ENCODE measurements around the gene SEMA7A.

SEMA7A gene

DNA sequence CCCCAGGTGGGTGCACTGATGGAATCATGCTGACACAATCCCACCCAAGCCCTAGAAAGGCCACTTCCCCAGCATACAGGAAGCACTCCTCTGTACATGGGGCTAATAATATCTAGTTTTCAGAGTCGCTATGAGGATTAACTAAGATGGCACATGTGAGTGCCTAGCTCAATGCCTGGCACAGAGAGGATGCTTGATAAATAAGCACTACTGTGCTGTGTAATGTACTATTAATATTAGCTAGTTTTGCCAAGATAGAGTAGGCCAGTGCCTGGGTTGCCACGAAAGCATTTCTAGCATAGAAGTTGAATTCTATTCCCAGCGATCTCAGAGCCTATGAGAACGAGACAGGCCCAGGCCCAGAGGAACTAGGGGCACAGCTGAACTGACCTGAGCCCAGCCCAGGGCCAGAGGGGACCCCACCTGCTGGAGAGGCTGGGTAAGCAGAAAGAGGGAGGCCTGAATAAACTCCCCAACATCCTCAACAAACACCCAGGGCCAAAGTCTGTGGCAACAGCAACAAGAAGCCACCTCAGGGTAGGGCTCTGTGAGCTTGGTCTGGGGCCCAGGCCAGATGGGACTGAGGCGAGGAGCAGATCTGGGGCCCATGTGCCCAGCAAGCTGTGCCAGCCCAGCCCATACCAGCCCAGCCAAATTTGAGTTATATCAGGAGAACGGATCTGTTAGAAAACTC is 7.6 kb upstream of the SEMA7A start:
- Mint-ChIP-seq H3K4me3 (no peak overlapping the region), H3K9me3 (no peaks in the 10 kb centered on the region), H3K4me1 (peaks cover 36% of the 10 kb centered on the region), H3K27me3 (no peaks in the 10 kb centered on the region), H3K27ac (no peak overlapping the region)
- DNase-seq, result no peak
- no peak for ATAC-seq

DNA sequence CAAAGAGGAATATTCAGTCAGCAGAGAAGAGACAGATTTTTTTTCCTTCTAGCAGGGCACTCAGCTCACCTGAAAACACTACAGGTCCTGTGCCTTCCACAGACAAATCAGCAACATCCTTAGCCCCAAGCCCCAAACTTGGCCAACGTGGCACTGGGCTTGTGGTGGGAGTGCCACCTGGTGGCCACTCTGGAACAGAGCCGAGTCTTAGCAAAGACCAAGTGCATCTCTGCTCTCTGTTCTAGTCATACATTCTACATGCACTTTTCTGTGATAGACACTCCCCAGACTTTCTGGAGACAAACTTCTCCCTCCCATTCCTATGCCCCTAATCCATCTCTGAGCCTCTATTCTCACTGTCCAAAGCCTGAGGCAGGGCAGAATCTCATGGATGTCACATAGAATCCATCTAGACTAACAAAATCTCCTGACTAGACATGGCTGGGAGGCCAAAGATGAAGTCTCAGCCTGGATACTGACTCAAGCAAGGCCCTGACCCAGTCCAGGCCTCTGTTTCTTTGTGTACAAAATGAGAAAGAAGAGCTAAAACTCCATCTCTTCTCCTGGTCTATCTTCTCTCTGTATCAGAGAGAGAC is 5.1 kb upstream of the SEMA7A start:
- peak; percentile 78 for ATAC-seq
- Mint-ChIP-seq H3K4me3 (no peak overlapping the region), H3K9me3 (no peaks in the 10 kb centered on the region), H3K4me1 (peaks cover 62% of the 10 kb centered on the region), H3K27me3 (no peaks in the 10 kb centered on the region), H3K27ac (no peak overlapping the region)
- peak; percentile 76 to 82 for DNase-seq

DNA sequence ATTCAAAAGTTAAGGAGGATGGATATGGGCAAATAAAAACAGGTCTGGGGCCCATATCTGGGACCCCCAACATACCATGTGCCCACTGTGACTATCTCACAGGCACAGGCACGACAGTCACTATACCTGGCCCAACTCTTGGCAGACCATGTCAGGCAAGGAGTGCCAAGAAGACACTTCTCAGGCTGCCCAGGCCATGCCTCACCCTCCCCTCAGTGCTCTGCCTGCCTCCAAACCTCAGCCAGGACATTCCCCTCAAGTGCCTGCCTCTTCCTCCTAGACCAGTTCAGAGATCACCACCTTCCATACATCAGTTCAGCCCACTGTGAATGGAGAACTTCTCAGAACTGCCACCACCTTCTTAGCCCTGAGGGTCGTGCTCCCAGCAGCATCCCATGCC is 4.4 kb upstream of the SEMA7A start:
- Mint-ChIP-seq H3K27me3 (no peaks in the 10 kb centered on the region), H3K27ac (no peak overlapping the region), H3K4me3 (no peak overlapping the region), H3K4me1 (peaks cover 62% of the 10 kb centered on the region), H3K9me3 (no peaks in the 10 kb centered on the region)
- ATAC-seq (no peak), DNase-seq (no peak)

DNA sequence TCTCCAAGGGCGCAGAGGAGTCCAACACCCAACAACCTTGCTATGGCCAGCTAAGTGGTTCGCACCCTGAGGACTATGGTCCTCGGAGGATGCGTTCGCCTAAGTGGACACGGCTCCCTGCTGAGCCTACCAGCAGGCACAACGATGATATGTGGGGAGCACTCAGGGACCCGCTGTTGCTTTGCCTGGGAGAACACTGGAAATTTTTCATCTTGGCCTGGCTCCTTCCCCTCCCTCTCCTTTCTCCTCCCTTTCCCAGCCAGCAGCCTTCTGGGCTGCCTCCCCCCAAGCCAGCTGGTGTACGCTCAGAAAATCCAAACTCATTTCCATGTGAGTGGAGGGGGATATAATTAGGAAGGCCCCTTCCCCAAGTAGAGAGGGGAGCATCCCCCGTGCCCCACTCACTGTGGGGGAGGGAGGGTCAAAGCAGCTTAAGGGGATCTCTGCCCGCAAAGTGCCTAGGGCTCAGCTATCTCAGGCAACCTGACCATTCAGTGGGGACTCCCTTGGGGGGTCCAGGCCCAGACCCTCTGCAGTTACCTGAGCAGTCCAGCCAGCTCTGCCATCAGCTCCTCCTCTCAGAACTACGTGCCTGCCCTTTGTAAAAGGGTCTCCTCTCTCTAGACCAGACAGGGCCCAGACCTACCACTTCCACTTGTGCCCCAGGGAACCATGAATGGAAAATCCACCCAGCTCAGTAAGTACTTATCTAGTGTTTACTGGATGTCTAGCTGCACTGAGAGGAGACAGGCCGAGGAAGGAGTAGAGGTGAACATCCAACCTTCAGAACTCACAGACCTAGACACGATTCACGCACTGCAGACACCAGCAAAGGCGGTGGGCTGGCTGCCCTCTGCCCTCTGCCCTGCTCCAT is 742 bp upstream of the SEMA7A start:
- no peak for ATAC-seq
- H3K27ac Mint-ChIP-seq, result peak overlapping the region; percentile 61 to 90
- H3K27me3 Mint-ChIP-seq, result no peaks in the 10 kb centered on the region
- no peaks in the 10 kb centered on the region for H3K9me3 Mint-ChIP-seq
- DNase-seq, result no peak
- H3K4me1 Mint-ChIP-seq, result peaks cover 82% of the 10 kb centered on the region
- peak overlapping the region; percentile 92 to 95 for H3K4me3 Mint-ChIP-seq

DNA sequence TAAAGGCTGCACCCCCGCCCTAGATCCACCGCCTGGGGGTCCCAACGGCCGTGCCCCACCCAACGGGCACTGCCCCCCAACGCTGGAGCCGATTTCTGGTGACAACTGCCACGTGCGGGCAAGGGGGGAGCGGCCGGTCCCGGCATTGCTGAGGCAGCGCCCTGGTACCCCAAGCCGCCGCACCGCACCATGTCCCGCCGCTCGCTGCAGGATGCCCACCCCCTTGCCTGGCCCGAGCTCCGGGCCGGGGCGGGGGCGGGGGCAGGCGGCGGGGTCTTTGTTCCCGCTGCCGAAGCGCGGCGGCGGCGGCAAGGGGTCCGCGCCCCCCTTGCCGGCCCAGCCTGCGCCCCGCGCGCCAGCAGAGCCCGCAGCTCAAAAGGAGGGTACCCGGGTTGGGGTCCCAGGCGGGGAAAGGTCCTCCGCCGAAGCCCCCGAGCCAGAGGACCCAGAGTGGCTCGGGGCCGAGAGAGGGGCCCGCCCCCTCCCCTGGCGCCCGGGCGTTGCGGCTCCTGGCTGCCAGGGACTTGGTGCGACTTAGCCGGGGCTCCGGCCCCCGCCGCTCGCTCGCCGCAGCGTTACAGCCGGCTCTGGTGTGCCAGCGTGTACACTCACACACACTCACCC is 678 bp downstream of the SEMA7A start:
- Mint-ChIP-seq H3K27me3 (no peaks in the 10 kb centered on the region), H3K4me1 (peaks cover 86% of the 10 kb centered on the region), H3K4me3 (peak overlapping the region; percentile 86 to 95), H3K27ac (peak overlapping the region in 1 of 2 donors; percentile 92), H3K9me3 (no peaks in the 10 kb centered on the region)
- DNase-seq (no peak), ATAC-seq (no peak)

DNA sequence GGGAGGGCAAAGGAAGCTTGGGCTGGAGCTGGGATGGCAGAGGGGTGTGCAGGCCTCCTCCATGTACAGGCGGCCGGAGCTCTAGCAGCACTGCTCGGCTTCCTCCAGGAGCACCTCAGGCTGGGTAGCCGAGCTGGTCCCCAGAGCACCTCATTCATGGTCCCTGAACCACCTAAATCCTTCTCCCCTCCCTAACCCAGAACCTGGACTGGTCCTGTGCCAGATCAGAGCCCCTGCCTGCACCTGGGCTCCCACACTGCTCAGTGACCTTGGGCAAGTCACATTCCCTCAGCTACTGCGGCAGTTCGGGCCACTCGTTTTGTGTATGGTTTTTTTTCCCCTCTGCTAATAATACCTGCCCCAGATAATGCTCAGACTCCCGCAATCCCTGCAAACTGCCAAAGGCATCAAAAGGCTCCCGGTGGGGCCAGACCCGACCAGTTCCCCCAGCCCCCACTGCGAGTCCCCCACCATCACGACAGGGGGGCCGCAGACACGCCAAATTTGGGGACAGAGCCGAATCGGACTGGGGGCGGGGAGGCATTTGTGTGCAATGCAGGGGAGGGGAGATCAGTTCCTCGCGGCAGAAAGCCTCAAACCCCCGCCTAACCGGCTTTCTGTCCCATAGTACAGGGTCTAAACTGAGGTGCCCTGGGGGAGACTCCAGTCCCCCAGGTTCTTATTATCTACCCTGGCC is 1.3 kb downstream of the SEMA7A start:
- no peak for ATAC-seq
- no peak for DNase-seq
- Mint-ChIP-seq H3K27ac (peak overlapping the region; percentile 89 to 92), H3K27me3 (no peaks in the 10 kb centered on the region), H3K4me1 (peaks cover 88% of the 10 kb centered on the region), H3K4me3 (peak overlapping the region; percentile 86 to 95), H3K9me3 (no peaks in the 10 kb centered on the region)

DNA sequence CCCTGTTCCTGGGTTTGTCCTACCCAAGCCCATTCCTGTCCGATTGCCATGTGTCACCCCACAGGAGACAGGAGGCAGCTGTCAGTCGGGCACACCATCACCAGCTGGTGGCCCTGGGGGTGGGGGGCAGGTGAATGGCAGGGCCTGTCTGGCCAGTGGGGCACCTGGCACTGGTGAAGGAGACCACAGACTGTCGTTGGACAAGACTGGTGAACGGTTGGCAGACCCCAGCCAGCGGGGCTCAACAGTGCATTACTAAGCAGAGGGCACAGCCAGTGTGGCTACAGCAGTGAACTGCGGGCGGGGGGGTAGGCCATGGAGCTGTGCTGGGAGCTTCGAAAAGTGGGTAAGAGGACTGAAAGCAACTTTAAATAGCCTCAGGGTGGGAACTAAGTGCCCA is 2.1 kb downstream of the SEMA7A start:
- peak overlapping the region; percentile 84 to 92 for H3K27ac Mint-ChIP-seq
- H3K27me3 Mint-ChIP-seq, result no peaks in the 10 kb centered on the region
- no peak for DNase-seq
- peak overlapping the region; percentile 86 to 95 for H3K4me3 Mint-ChIP-seq
- ATAC-seq, result no peak
- H3K4me1 Mint-ChIP-seq, result peaks cover 90% of the 10 kb centered on the region
- H3K9me3 Mint-ChIP-seq, result no peaks in the 10 kb centered on the region

DNA sequence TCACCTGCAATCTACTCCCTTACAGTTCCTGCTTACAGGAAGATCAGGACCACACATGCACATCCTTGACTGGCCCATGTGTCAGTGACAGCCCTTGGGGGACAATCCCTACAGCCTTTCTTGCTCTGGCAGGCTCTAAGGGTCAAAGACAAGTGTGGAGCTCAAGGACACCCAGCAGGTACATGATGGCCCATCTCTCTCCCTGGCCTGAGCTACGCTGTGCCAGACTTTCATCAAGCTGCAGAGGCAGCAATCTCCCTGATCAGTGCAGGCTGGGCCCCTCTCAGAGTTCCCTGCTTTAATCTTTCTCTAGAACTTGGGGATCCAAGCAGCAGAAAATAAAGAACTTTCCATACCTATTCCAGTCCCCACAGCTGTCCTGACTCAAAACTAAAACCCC is 2.6 kb downstream of the SEMA7A start:
- peak overlapping the region; percentile 84 to 92 for H3K27ac Mint-ChIP-seq
- peaks cover 90% of the 10 kb centered on the region for H3K4me1 Mint-ChIP-seq
- no peaks in the 10 kb centered on the region for H3K27me3 Mint-ChIP-seq
- ATAC-seq (no peak), DNase-seq (no peak)
- no peaks in the 10 kb centered on the region for H3K9me3 Mint-ChIP-seq
- H3K4me3 Mint-ChIP-seq, result peak overlapping the region; percentile 86 to 95

DNA sequence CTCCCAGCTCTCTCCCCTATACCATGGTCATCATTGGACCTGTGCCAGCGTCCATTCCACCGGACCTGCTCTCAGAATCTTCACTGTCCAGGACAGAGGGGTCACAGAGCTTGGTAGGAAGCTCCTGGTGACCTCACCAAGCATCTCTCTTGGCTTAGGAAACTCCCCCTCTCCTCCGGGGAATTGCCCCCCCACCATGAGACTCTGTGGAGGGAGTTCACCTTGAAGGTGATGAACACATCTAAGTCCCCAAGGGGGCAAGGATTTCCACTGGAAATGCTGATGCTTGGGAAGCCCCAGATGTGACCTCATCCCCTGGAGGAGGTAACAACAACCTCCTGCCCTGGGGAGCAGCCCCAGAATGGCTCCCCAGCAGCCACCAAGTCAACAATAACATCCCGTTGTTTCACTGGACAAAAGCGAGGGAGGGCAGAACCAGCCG is 3.2 kb downstream of the SEMA7A start:
- DNase-seq (no peak), ATAC-seq (no peak)
- Mint-ChIP-seq H3K4me1 (peaks cover 90% of the 10 kb centered on the region), H3K4me3 (peak overlapping the region; percentile 86 to 95), H3K27ac (peak overlapping the region; percentile 51 to 92), H3K27me3 (no peaks in the 10 kb centered on the region), H3K9me3 (no peaks in the 10 kb centered on the region)

DNA sequence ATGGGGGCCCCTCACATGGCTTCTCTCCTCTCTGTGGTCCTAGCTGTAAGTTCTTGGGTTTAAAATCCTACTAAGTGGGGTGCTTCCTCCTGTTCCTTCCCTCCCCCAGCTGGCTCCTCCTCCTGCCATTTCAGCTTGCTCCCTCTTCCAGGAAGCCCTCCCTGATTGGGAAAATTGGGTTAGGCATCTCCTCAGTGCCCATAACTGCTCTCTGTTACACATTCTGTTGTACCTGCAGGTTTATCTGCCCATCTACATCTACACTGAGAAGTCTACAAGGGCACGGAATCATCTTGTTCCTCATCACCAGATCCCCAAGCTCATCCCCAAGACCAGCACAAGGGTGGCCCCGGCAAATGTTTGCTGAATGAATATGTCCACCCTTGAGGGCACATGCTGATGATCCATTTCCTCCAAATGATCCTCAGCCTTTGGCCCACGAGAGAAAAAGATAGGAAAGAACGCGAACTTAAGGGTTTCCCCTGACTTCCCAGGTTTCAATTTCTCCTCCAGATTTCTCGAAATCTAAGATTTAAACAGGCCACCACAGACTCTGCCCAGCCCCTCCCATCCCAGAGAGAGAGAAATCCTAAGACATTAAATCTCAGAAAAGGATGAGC is 3.9 kb downstream of the SEMA7A start:
- DNase-seq, result no peak
- no peaks in the 10 kb centered on the region for H3K9me3 Mint-ChIP-seq

DNA sequence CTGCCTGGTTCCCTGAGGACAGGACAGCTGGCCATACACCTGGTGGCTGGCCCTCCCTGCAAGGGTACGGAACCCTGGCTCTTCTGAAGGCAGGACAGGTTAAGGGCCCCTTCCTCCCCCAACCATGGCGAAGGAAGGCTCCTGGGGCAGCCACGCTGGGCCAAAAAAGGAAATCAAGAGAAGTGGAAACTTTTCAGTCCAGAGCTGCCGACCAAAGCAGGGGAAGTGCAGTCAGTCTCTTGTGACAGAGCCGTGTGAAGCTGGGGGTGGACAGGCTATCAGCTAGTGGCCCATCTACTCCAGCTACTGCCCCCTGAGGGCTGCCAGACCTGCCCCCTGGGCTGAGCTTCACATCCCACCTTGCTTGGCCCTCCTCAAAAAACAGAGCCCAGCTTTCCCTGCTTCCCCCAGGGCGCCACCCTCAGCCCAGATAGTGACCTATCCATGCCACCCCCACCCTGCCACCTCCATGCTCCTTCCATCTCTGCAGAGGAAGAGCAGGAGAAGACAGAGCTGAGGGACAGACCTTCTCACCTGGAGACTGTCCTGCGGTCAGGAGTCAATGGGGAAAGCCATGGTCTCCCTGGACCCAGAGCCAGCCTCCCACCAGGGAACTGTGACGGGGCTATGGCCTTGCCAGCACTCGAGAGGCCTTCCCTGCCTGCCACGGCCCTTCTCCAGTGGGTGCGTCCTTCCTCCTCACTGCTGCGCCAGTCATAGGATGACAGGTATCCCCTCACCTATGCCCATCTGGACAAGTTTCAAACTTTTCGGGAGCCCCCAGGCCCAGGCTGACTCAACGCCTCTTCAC is 4.6 kb downstream of the SEMA7A start:
- H3K27me3 Mint-ChIP-seq, result no peaks in the 10 kb centered on the region
- peaks cover 90% of the 10 kb centered on the region for H3K4me1 Mint-ChIP-seq
- H3K9me3 Mint-ChIP-seq, result no peaks in the 10 kb centered on the region
- peak overlapping the region; percentile 86 to 95 for H3K4me3 Mint-ChIP-seq
- ATAC-seq (no peak), DNase-seq (no peak)
- H3K27ac Mint-ChIP-seq, result peak overlapping the region; percentile 69 to 92

More for the DNA sequence above, 3.9 kb downstream of the SEMA7A start:
- no peaks in the 10 kb centered on the region for H3K27me3 Mint-ChIP-seq
- ATAC-seq, result no peak
- peak overlapping the region; percentile 86 to 95 for H3K4me3 Mint-ChIP-seq
- H3K4me1 Mint-ChIP-seq, result peaks cover 90% of the 10 kb centered on the region
- peak overlapping the region; percentile 43 to 92 for H3K27ac Mint-ChIP-seq

DNA sequence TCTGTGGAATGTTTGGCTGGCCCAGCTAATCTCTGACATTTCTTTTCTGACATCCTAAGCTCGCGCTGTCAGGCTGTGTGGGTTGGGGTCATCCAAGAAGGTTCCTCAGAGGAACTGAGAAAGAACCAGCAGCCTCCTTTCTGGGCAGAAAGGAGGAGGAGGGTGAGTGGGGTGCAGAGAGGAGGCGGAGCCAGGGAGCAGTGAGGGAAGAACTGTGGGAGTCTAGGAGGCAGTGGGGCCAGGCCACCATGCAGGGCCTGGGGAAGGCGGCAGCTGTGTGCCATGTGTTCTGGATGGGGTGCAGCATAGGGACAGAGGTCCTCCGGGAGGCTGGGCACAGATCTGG is 5.3 kb downstream of the SEMA7A start:
- H3K27me3 Mint-ChIP-seq, result no peaks in the 10 kb centered on the region
- ATAC-seq (no peak), DNase-seq (no peak)
- peaks cover 94% of the 10 kb centered on the region for H3K4me1 Mint-ChIP-seq
- peak overlapping the region; percentile 1 to 46 for H3K4me3 Mint-ChIP-seq
- no peaks in the 10 kb centered on the region for H3K9me3 Mint-ChIP-seq
- H3K27ac Mint-ChIP-seq, result peak overlapping the region; percentile 37 to 91

DNA sequence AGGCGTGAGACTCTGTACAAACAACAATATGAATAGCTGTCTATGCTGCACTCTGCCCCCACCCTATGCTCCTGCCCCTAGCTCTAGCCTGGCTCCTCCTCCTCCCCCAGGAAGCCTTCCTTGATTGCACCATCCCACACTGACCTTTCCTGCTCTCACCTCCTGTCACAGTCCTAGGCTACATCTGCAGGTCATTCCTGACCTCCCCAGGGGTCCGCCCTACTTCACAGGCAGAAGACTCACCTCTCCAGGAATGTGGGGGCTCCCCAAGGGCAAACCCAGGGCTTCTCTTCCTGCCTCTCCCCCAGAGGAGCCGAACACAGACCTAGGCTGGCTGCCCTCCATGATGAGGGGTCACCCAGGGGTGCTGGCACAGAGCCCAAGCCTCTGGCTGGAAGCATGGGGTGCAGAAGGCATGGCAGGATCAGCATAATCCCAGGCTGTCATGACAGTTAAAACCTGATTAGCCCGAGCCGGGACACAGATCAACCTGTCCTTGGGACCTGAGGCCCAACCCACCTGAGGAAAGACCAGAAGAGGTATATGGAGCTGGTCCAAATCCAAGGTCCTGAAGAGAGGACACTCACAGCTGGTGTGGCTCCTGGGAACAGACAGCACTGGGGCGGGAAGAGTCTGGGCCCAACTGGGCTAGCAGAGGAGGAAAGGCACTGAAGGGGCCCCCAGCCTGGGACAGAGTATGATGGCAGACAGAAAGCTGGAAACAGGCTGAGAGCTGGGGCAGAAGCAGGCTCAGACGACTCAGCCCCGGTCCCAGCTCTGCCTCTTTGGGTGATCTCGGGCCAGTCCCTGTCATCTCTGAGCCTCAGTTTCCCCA is 5.9 kb downstream of the SEMA7A start:
- no peak for ATAC-seq
- no peak for DNase-seq
- Mint-ChIP-seq H3K27ac (peak overlapping the region; percentile 16 to 84), H3K4me3 (peak overlapping the region in 1 of 2 donors; percentile 44), H3K27me3 (no peaks in the 10 kb centered on the region), H3K9me3 (no peaks in the 10 kb centered on the region), H3K4me1 (peaks cover 100% of the 10 kb centered on the region)
